ENCODE measurements around the gene JTB.

Gene JTB

DNA sequence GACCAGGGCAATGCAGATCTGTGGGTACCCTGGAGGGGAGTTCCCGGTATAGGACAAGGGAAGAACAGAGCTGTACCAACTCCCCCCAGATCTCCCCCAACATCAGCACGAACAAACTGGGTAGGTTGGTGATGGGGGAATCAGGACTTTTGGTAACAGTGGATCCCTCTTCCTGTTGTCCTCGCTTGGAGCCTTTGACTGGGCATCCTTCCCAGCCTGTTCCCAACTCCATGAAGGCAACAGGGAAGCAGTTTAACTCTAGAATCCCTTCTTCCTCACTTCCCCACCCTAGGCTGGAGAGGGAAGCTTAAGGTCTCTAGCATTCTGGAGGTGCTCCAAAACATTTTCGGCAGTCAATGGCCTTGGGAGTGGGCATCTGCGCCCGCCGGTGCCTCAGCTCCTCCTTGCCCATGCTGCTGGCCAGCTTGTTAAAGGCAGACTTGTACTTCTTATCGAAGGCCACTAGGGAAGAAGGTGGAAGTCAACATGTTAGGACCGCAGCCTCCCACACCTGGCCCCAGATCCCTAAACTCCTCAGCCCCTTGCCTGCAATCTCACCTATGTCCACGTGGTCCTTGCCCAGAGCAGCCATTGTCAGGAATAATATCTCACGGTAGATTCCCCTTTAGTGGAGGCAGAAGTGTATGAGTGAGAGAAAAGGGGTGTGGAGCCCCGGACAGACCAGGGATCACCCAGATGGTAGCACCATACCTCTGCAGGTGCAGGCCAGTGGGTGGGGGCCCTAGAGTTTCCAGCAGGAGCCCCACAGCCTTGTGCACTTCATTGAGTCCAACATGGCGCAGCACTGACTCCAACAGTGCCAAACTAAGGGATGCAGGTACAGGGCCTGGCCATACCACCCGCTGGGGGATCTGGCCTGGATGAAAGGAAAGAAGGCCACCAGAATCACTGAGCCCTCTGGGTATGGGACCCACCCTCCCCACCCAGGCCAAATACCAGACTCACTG lies 47.2 kb downstream of the JTB start:
- no peak for DNase-seq

DNA sequence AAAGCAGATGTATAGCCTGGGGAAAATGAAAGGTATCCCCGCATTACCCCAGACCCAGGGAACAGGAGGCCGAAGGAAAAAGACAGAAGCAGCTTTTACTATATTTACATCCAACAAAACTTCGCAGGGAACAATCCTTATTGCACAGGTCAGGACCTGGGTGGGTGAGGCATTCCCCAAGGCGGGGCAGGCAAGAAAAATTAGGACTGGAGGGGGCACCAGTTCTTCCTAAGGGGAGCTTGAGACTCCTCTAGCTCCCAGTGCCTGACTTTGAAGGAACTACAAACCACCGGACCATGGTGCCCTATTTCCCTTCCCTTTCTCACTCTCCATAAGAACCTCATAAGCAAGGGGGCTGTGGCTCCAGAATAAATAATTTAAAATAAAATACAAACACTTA lies 48.0 kb downstream of the JTB start:
- DNase-seq = no peak

DNA sequence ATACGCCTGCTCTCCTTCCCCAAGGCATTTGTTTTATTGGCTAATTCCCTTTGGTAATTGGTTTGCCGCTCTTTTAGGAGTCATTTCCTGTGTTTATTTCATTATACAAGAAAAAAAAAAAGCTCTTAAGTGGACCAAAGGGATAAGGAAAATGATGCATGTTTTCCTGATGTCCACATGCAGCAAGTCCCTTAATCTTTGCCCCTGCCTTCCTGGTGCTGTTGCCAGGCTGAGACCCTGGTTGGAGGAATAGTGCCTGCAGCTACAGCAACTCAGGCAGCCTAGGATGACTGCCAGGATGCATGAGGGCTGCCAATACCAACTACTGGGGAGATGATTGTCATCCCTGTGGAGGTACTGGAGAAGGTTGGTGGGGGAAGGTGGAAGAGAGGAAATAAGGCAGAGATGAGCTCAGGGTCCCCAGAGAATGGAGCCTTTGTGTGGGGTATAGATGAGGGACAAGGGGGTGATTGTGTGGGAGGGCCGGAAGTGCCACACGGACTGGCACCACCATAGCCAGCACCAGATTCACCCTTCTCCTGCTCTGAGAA lies 48.6 kb downstream of the JTB start:
- no peak for DNase-seq

DNA sequence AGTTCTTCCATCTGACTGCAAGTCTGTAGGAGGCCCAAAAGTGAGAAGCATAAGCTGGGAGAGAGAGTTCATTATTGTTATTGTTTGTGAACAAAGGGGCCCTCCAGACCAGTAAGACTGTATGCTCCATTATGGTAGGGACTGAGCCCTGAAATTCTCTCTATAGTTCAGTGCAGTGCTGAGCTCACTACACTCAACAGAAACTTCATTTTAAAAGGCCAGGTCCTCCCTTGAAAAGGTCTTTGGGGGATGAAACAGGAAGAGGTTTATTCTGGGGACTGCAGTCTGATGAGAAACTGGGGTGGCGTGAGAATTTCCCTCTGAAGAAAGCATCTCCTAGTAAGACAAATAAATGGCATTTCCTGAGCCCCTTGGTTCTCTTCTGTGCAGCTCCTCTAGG lies 49.2 kb downstream of the JTB start:
- no peak for DNase-seq

DNA sequence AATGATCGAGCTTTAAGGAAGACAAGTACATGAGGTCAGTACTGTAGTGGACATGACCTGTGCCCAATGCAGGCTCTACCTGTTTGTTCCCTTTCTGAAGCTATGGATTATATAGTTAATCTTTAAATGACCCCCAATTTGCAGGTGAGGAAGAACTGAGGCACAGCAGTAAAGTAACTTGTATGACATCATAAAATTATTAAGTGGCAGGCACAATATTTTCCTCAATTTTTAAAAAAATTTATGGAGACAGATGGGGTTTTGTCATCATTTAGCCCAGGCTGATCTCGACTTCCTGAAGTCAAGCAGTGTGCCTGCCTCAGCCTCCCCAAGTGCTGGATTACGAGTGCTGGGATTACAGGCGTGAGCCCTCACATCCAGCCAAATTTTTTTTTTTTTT lies 51.1 kb downstream of the JTB start:
- no peak for DNase-seq

Data from bone marrow (tissue), 2 donors.